RWPE2 (cell line): ENCODE results near the gene CDX1.

Experiments
- ATAC-seq: fragments of 200-7000 bp; cut with Tn5 transposase; 3 replicates; pipeline ENCODE4 v1.9.1; 2021; ENCODE audit warnings: low read depth
- DNase-seq: peaks from one replicate; pipeline ENCODE4 v3.0.0-alpha.2; 2020; ENCODE audit warnings: low spot score
- H3K27ac ChIP-seq: fragments of 450-650 bp; 2 replicates; pipeline ENCODE4 v1.5.1; 2017; ENCODE audit warnings: mild to moderate bottlenecking; ENCODE audit not compliant: poor library complexity, severe bottlenecking
- H3K27me3 ChIP-seq: fragments of 250-450 bp; sonication (Bioruptor Pico); 2 replicates; pipeline ENCODE4 v1.5.1; 2021; ENCODE audit warnings: mild to moderate bottlenecking, moderate library complexity; ENCODE audit not compliant: insufficient read depth, poor library complexity, severe bottlenecking
- H3K36me3 ChIP-seq: fragments of 250-450 bp; sonication (Bioruptor Pico); 2 replicates; pipeline ENCODE4 v1.5.1; 2020; ENCODE audit warnings: low read depth, mild to moderate bottlenecking, moderate library complexity
- H3K4me1 ChIP-seq: fragments of 250-450 bp; sonication (Bioruptor Pico); 2 replicates; pipeline ENCODE4 v1.5.1; 2021; ENCODE audit warnings: mild to moderate bottlenecking, moderate library complexity; ENCODE audit not compliant: insufficient read depth, poor library complexity, severe bottlenecking
- H3K4me3 ChIP-seq: fragments of 250-450 bp; sonication (Bioruptor Pico); 2 replicates; pipeline ENCODE4 v1.5.1; 2021; ENCODE audit warnings: mild to moderate bottlenecking, moderate library complexity; ENCODE audit not compliant: severe bottlenecking
- H3K9me3 ChIP-seq: fragments of 250-450 bp; sonication (Bioruptor Pico); 2 replicates; pipeline ENCODE4 v1.5.1; 2021; ENCODE audit warnings: mild to moderate bottlenecking, moderate library complexity; ENCODE audit not compliant: severe bottlenecking
- CTCF ChIP-seq: fragments of 450-650 bp; IDR thresholded peaks from one replicate; pipeline ENCODE4 v1.5.1; 2017; ENCODE audit warnings: mild to moderate bottlenecking, moderate library complexity; ENCODE audit not compliant: poor library complexity, severe bottlenecking

Gene CDX1

GRCh38 chr5:150120062-150120441 lies 46.5 kb upstream of the CDX1 start:
- ATAC-seq (no peak), DNase-seq (peak; percentile 36)
- H3K27me3 ChIP-seq = no peaks in the 10 kb centered on the region
- TF ChIP-seq CTCF = no peak
- no peak overlapping the region for H3K27ac ChIP-seq
- no peaks in the 10 kb centered on the region for H3K4me1 ChIP-seq
- H3K36me3 ChIP-seq = no peaks in the 10 kb centered on the region
- no peak overlapping the region for H3K4me3 ChIP-seq
- H3K9me3 ChIP-seq = no peaks in the 10 kb centered on the region

- H3K36me3 ChIP-seq = no peaks in the 10 kb centered on the region
- H3K27ac ChIP-seq = no peak overlapping the region
- no peak overlapping the region for H3K4me3 ChIP-seq
- DNase-seq (peak; percentile 65), ATAC-seq (no peak)
- no peak for TF ChIP-seq CTCF
- no peaks in the 10 kb centered on the region for H3K9me3 ChIP-seq
- H3K4me1 ChIP-seq = no peaks in the 10 kb centered on the region
- H3K27me3 ChIP-seq = no peaks in the 10 kb centered on the region
These were observed 45.7 kb upstream of the CDX1 start for GRCh38 chr5:150120617-150121447.

GRCh38 chr5:150121448-150122157 lies 45.0 kb upstream of the CDX1 start:
- Histone ChIP-seq H3K36me3 (no peaks in the 10 kb centered on the region), H3K9me3 (no peaks in the 10 kb centered on the region), H3K27me3 (no peaks in the 10 kb centered on the region), H3K4me3 (no peak overlapping the region), H3K27ac (no peak overlapping the region), H3K4me1 (no peaks in the 10 kb centered on the region)
- no peak for TF ChIP-seq CTCF
- ATAC-seq (no peak), DNase-seq (peak; percentile 37)

- peak; percentile 60 for TF ChIP-seq CTCF
- DNase-seq (peak; percentile 52), ATAC-seq (peak; percentile 62)
- Histone ChIP-seq H3K4me1 (no peaks in the 10 kb centered on the region), H3K27ac (no peak overlapping the region), H3K36me3 (no peaks in the 10 kb centered on the region), H3K27me3 (no peaks in the 10 kb centered on the region), H3K9me3 (no peaks in the 10 kb centered on the region), H3K4me3 (no peak overlapping the region)
These were observed 44.4 kb upstream of the CDX1 start for GRCh38 chr5:150122158-150122510.
